IgD-negative memory B cell (primary cell): ENCODE results near the gene APC. TPM values are rescaled to one million over a fixed set of nuclear protein-coding genes. Genes with fewer than 3 reads are reported as not detected.

Source experiments
- H3K27ac Mint-ChIP-seq, 3 donors: one replicate each; pipeline ENCODE4 v1.8.0; 2020 to 2022; ENCODE audit warnings: mild to moderate bottlenecking in 3 of 3, mixed read lengths in 3 of 3, moderate library complexity in 1 of 3
- H3K27me3 Mint-ChIP-seq: one replicate; pipeline ENCODE4 v1.8.0; 2021; ENCODE audit warnings: mixed read lengths
- H3K36me3 Mint-ChIP-seq: one replicate; pipeline ENCODE4 v1.8.0; 2020; ENCODE audit warnings: mild to moderate bottlenecking, mixed read lengths
- H3K4me1 Mint-ChIP-seq, 3 donors: one replicate each; pipeline ENCODE4 v1.8.0; 2020 to 2022; ENCODE audit warnings: mixed read lengths in 3 of 3, mild to moderate bottlenecking in 1 of 3
- H3K4me3 Mint-ChIP-seq, 4 donors: one replicate each; pipeline ENCODE4 v1.8.0; 2020 to 2022; ENCODE audit warnings: mild to moderate bottlenecking in 4 of 4, mixed read lengths in 4 of 4, moderate library complexity in 3 of 4
- H3K9me3 Mint-ChIP-seq, 3 donors: one replicate each; pipeline ENCODE4 v1.8.0; 2020 to 2021; ENCODE audit warnings: mixed read lengths in 3 of 3, mild to moderate bottlenecking in 1 of 3
- polyA plus RNA-seq: library from polyadenylated mRNA; unstranded; fragments of 300-500 nt; fragmentation: Illumina TruSeq; gene quantifications from one replicate; pipeline ENCODE4 v1.2.3, GENCODE V29; 2021

The APC gene
- polyA plus RNA-seq, 1 donor from 2014 or later, result 19.4 TPM

DNA sequence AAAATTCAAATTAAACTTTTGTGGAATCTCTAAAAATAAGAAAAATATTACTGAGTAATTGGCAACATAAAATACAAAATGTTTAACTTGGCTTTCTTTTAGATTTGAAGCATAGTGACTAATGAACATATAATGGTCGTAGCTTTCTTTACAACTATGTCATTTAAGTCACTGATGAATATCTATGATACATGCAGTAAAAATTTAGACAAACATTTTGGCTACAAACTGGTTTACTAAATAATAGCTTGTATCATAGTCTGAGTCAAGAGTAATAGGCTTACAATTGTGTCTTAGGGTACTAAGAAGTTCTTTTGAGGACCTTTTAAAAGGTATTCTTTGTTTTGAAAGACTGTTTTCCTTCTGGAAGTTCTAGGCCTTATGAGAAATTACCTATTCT, 2.0 kb upstream of the APC start:
- Mint-ChIP-seq H3K27ac (no peak overlapping the region), H3K9me3 (no peaks in the 10 kb centered on the region), H3K27me3 (no peaks in the 10 kb centered on the region), H3K36me3 (peaks cover 2% of the 10 kb centered on the region), H3K4me1 (peaks cover 9 to 22% (median 16%) of the 10 kb centered on the region in 3 donors), H3K4me3 (no peak overlapping the region)

DNA sequence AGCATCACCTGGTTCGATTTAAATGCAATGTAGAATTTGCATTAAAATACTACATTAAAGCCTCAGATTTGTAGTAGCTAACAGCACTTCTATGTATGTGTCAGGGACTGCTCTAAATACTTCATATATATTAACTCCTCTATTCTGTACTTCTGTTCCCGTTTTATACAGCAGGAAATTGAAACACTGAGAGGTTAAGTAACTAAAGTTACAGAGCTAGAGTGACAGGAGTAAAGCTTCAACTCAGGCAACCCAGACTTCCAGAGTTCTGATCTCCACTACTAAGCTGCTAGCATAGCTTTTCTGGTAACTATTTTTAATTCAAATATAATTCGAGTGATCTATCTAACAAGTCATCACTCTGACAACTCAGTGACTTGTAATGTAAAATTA, 619 bp upstream of the APC start:
- Mint-ChIP-seq H3K27me3 (no peaks in the 10 kb centered on the region), H3K36me3 (peaks cover 2% of the 10 kb centered on the region), H3K4me1 (peaks cover 9 to 22% (median 14%) of the 10 kb centered on the region in 3 donors), H3K9me3 (no peaks in the 10 kb centered on the region), H3K27ac (peak overlapping the region in 1 of 3 donors; percentile 85), H3K4me3 (peak overlapping the region; percentile 88 to 99 (median 96))

DNA sequence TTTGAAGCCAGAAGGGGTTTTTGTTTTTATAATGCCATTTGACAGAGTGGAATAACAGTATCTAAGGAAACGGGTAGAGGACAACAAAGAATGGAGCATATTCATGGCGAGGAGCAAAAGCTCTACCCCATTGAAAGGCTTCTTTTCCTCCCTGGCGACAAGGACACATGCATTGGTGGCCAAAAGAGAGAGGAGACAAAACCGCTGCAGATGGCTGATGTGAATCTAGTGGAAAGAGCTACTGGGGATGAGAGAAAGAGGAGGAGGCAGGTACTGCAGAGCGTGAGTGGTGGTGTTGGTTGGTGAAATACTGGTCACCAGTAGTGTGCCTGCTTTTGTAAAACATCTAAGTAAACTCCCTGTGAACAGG, 491 bp downstream of the APC start:
- Mint-ChIP-seq H3K9me3 (no peaks in the 10 kb centered on the region), H3K4me1 (peaks cover 10 to 23% (median 16%) of the 10 kb centered on the region in 3 donors), H3K27ac (peak overlapping the region in 2 of 3 donors; percentile 57 to 85), H3K27me3 (no peaks in the 10 kb centered on the region), H3K4me3 (peak overlapping the region; percentile 88 to 99 (median 96)), H3K36me3 (peaks cover 3% of the 10 kb centered on the region)

DNA sequence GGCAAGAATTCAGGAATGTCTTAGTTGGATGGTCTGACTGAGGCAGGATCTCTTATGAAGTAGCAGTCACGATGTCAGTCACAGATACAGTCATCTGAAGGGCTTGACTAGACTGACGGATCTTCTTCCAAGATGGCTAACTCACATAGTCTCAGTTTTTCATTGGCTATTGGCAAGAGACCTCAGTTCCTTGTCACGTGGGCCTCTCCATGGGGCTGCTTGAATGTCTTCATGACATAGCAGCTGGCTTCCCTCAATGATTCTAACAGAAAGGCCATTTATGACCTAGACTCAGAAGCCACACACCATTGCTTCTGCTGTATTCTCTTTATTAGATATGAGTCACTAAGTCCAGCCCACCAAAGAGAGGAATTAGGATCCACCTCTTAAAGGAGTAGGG, 4.7 kb downstream of the APC start:
- no peak overlapping the region for H3K27ac Mint-ChIP-seq

DNA sequence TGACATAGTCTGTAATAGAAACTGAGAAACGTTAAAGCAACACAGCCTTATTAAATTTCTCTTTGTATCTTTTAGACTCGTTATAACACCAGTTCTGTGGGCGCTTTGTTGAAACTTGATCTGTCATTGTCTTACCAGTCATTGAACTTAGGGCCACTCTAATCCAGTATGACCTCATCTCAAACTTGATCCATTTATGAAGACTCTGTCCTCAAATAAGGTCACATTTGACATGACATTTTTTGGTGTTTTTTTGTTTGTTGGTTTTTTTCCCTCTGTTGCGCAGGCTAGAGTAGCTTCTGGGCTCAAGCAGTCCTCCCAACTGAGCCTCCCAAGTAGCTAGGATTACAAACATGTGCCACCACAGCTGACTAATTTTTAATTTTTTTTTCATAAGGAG, 5.9 kb downstream of the APC start:
- Mint-ChIP-seq H3K27me3 (no peaks in the 10 kb centered on the region), H3K4me1 (peaks cover 7 to 22% (median 8%) of the 10 kb centered on the region in 3 donors), H3K36me3 (peaks cover 2% of the 10 kb centered on the region), H3K27ac (no peak overlapping the region), H3K4me3 (no peak overlapping the region), H3K9me3 (no peaks in the 10 kb centered on the region)

More for the DNA sequence above, 4.7 kb downstream of the APC start:
- peaks cover 2% of the 10 kb centered on the region for H3K36me3 Mint-ChIP-seq
- no peaks in the 10 kb centered on the region for H3K9me3 Mint-ChIP-seq
- H3K4me3 Mint-ChIP-seq, result no peak overlapping the region
- peaks cover 8 to 29% (median 15%) of the 10 kb centered on the region in 3 donors for H3K4me1 Mint-ChIP-seq
- H3K27me3 Mint-ChIP-seq, result no peaks in the 10 kb centered on the region

DNA sequence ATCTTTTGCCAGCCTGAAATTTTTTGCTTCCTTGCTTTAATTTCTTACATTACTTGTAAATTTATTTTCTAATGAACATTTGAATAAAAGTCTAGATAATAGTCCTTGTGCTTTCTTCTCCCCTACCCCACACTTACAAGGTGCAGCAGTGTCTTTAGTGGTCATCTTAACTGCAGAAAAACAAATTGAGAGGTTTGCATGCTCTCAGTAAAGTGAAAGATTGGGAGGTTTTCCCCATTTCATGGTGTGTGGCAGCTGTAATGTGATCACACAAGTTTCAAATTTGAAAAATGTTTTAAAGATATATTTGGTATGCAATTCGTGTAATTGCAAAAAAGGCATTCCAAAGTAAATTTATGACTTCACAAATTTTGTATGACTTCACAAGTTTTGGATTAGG, 14.7 kb downstream of the APC start:
- H3K9me3 Mint-ChIP-seq, result no peaks in the 10 kb centered on the region
- H3K36me3 Mint-ChIP-seq, result peaks cover 6% of the 10 kb centered on the region
- no peak overlapping the region for H3K27ac Mint-ChIP-seq
- H3K4me3 Mint-ChIP-seq, result no peak overlapping the region
- no peaks in the 10 kb centered on the region for H3K27me3 Mint-ChIP-seq
- peaks cover 10 to 16% (median 15%) of the 10 kb centered on the region in 3 donors for H3K4me1 Mint-ChIP-seq

DNA sequence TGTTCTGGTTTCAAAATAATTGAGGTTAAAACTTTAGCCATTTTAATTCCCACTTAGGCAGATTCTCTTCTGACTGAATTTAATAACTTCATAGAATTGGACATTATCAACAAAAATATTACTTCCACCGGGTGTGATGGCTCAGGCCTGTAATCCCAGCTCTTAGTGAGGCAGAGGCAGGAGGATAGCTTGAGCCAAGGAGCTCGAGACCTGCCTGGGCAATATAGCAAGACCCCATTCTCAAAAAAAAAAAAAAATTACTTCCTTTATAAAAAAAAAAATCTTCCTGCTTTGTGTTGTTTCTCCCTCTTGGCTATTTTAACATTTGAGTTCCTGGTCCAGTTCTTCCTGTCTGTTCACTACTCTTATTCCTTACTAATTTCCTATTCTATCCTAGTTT, 18.0 kb downstream of the APC start:
- Mint-ChIP-seq H3K27me3 (no peaks in the 10 kb centered on the region), H3K27ac (peak overlapping the region; percentile 9 to 84 (median 53)), H3K4me1 (peaks cover 7 to 12% (median 11%) of the 10 kb centered on the region in 3 donors), H3K4me3 (no peak overlapping the region), H3K9me3 (no peaks in the 10 kb centered on the region), H3K36me3 (no peaks in the 10 kb centered on the region)

DNA sequence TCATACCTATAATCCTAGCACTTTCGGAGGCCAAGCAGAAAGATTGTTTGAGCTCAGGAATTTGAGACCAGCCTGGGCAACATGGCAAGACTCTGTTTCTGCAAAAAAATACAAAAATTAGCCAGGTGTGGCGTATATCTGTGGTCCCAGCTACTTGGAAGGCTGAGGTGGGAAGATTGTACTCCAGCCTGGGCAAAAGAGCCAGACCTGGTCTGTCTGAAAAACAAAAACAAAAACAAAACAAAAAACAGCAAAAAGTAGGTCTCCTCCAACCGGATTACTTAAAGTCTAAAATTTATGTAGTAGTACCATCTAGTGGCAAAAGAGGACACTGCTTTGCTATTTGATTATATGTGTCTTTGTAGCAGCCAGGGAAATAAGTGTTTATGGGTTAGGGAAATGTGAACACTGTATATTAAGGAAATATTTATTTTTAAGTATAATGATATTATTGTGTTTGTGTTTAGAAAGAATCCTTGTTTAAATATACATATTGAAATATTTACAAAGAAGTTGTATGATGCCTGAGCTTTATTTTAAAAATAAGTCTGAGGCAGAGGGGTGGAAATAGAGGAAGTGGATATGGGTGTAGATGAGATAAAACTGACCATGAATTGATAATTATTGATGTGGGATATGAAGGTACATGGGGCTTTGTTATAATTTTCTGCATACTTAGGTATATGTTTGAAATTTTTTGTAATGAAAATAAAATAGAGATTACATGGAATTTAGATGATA, 20.0 kb downstream of the APC start:
- no peaks in the 10 kb centered on the region for H3K9me3 Mint-ChIP-seq
- H3K4me3 Mint-ChIP-seq, result peak overlapping the region in 1 of 4 donors; percentile 25
- no peaks in the 10 kb centered on the region for H3K27me3 Mint-ChIP-seq
- H3K36me3 Mint-ChIP-seq, result no peaks in the 10 kb centered on the region
- peaks cover 6 to 9% (median 8%) of the 10 kb centered on the region in 3 donors for H3K4me1 Mint-ChIP-seq
- peak overlapping the region in 2 of 3 donors; percentile 31 to 76 for H3K27ac Mint-ChIP-seq

DNA sequence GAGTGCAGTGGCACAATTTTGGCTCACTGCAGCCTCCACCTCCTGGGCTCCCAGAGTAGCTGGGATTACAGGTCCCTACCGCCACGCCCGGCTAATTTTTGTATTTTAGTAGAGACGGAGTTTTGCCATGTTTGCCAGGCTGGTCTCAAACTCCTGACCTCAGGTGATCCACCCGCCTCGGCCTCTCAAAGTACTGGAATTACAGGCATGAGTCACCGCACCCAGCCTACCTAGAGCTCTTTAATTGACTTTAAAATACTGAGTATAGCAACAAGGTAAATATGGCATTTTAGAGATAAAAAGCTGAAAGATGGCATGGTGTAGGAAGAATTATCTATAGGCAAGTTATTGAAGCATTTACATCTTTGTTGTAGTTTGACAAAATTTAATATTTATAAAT, 21.0 kb downstream of the APC start:
- H3K9me3 Mint-ChIP-seq, result no peaks in the 10 kb centered on the region
- H3K27me3 Mint-ChIP-seq, result no peaks in the 10 kb centered on the region
- peaks cover 6 to 9% (median 7%) of the 10 kb centered on the region in 3 donors for H3K4me1 Mint-ChIP-seq
- H3K27ac Mint-ChIP-seq, result no peak overlapping the region
- H3K4me3 Mint-ChIP-seq, result no peak overlapping the region
- H3K36me3 Mint-ChIP-seq, result no peaks in the 10 kb centered on the region

DNA sequence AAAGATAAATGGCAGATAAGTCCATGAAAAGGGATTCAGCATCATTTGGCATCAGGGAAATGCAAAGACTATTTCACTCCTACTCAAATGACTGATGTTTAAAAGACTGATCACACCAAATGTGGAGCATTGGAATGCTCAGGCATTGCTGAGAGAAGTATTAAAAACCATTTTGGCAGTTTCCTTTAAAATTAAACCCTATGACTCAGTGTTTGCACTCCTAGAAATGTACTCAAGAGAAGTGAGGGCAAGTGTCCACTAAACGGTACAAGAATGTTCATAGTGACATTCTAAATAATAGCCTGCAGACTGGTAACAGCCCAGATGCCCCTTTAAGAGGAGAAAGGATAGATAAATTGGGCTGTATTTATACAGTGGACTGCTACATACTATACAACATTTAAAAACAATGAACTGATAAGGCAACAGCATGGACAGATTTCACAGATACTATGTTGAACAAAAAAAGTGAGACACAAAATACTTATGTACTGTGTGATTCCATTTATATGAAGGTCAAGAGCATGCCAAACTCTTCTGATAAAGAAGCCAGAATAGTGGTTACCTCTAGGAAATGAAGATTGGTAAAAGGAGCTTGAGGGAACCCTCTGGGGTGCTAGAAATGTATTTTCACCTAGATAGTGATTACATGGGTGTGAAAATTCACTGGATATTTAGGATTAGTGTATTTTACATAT, 24.6 kb downstream of the APC start:
- no peaks in the 10 kb centered on the region for H3K36me3 Mint-ChIP-seq
- H3K9me3 Mint-ChIP-seq, result no peaks in the 10 kb centered on the region
- H3K4me1 Mint-ChIP-seq, result peaks cover 4 to 6% (median 6%) of the 10 kb centered on the region in 3 donors
- no peaks in the 10 kb centered on the region for H3K27me3 Mint-ChIP-seq
- no peak overlapping the region for H3K4me3 Mint-ChIP-seq
- H3K27ac Mint-ChIP-seq, result no peak overlapping the region

DNA sequence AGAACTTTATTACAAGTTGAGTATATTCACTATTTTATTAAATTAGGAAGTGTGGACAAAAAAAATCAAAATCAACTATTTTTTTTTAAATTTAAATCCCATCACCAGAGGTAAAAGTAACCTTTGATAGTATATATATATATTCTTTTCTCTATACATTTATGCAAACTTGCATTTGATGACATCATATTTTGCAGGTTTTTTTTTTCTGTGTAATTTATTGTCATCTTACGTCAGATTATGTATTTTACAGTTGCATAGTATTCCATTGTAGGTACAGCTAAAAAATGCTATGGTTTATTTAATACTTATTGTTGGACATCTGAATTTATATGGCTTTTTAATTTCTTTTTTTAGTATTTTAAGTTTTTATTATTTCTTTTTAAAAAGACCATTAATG, 25.5 kb downstream of the APC start:
- Mint-ChIP-seq H3K4me3 (no peak overlapping the region), H3K9me3 (no peaks in the 10 kb centered on the region), H3K27ac (no peak overlapping the region), H3K36me3 (no peaks in the 10 kb centered on the region), H3K27me3 (no peaks in the 10 kb centered on the region), H3K4me1 (no peaks in the 10 kb centered on the region)

DNA sequence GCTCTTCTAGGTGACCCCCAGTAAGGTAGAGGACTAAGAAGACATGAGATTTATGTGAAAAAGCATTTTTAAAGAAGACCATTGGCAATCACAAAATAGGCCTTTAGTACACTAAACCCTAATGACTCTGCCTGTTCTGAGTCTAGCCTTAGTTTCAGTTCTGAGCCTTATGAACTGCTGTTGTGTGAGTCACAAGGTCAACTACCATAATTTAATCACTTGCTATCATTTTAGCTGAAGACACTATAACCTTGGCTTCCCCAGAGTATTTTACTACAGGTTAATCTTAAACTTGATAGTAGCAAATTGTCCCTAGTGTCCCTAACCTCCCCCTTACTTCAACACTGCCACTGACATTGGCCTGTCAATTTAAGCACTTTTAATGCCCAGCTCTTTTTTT, 34.4 kb downstream of the APC start:
- Mint-ChIP-seq H3K4me1 (no peaks in the 10 kb centered on the region), H3K4me3 (no peak overlapping the region), H3K27ac (no peak overlapping the region), H3K27me3 (no peaks in the 10 kb centered on the region), H3K36me3 (peaks cover 8% of the 10 kb centered on the region), H3K9me3 (no peaks in the 10 kb centered on the region)

DNA sequence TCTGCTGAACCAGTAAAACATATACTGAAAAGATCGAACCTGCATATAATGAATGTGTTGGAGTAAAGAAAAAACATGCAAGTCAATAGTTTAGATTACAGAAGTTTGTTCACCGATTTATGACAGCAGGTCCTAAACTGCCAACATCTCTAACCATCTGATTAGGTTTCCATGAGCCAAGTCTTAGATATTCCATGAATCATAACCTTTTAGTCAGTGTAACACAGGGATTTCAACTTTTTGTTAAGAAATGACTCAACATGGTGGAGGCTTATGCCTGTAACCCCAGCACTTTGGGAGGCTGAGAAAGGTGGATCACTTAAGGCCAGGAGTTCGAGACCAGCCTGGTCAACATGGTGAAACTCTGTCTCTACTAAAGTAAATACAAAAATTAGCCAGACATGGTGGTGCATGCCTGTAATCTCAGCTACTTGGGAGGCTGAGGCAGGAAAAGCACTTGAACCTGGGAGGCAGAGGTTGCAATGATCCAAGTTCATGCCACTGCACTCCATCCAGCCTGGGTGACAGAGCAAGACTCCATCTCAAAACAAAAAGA, 38.7 kb downstream of the APC start:
- no peaks in the 10 kb centered on the region for H3K9me3 Mint-ChIP-seq
- H3K27me3 Mint-ChIP-seq, result no peaks in the 10 kb centered on the region
- H3K4me1 Mint-ChIP-seq, result no peaks in the 10 kb centered on the region
- peak overlapping the region in 1 of 3 donors; percentile 67 for H3K27ac Mint-ChIP-seq
- H3K36me3 Mint-ChIP-seq, result peaks cover 3% of the 10 kb centered on the region
- H3K4me3 Mint-ChIP-seq, result no peak overlapping the region

DNA sequence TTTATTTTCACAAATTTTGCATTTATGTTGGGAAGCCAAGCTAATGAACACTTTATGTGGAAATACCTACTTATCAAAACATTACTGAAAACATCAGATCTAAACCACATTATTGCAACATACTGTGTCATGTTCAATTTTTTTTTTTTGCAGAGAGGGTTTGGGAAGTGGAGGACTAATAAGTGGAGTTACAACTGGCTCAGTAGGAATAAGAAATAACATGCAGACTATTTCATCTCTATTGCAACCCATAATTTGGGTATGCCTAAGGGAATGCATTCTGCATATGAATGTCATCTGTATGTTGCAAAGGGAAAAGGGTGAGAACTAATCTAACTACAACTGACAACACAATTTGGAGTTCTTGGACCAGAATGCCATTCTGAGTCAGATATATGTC, 41.8 kb downstream of the APC start:
- Mint-ChIP-seq H3K4me1 (no peaks in the 10 kb centered on the region), H3K27me3 (no peaks in the 10 kb centered on the region), H3K36me3 (peaks cover 7% of the 10 kb centered on the region), H3K9me3 (no peaks in the 10 kb centered on the region), H3K27ac (no peak overlapping the region), H3K4me3 (no peak overlapping the region)

DNA sequence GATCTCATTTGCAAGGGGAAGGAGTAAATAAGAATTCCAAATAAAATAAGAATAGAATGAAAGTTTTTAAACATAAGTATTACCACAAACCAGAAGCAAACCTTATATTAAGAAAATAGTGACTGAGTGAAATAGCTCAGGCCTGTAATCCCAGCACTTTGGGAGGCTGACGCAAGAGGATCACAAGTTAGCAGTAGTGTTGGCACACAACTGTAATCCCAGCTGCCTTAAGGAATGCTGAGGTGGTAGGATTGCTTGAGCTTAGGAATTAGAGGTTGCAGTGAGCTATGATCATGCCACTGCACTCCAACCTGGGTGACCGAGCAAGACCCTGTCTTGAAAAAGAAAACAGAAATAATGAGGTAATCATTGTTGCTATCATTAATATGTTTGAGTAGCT, 47.0 kb downstream of the APC start:
- peaks cover 8% of the 10 kb centered on the region for H3K36me3 Mint-ChIP-seq
- no peaks in the 10 kb centered on the region for H3K27me3 Mint-ChIP-seq
- H3K4me3 Mint-ChIP-seq, result no peak overlapping the region
- H3K9me3 Mint-ChIP-seq, result no peaks in the 10 kb centered on the region
- H3K27ac Mint-ChIP-seq, result no peak overlapping the region
- H3K4me1 Mint-ChIP-seq, result no peaks in the 10 kb centered on the region
